Pancreas (tissue), 10 donors: ENCODE results near the gene C10orf95. TPM values are rescaled to one million over a fixed set of nuclear protein-coding genes. Genes with fewer than 3 reads are reported as not detected.

Experiments
- ATAC-seq, 4 donors: fragments of 200-7000 bp; cut with Tn5 transposase; one replicate each; pipeline versions ENCODE4 v1.8.0 to v1.9.1; 2020; ENCODE audit warnings: mild to moderate bottlenecking in 4 of 4, moderate library complexity in 4 of 4
- DNase-seq, 6 donors: peaks; one replicate each; pipeline ENCODE4 v3.0.0-alpha.2; 2020
- FAIRE-seq: peaks from 2 replicates; lab custom pipeline; 2012; peaks lifted over from hg19 to GRCh38; lab: Jason Lieb, UNC
- H3K27ac ChIP-seq, 4 donors: fragments of 200-600 bp; sonication (generic); 1 replicate in 3 of 4; 2 replicates in 1 of 4; pipeline versions ENCODE4 v1.5.0 to v1.8.0; 2020
- H3K27me3 ChIP-seq, 4 donors: fragments of 200-600 bp; one replicate each; pipeline ENCODE4 v1.8.0; 2021
- H3K36me3 ChIP-seq, 3 donors: fragments of 200-600 bp; sonication (generic) in 1 of 3; one replicate each; pipeline versions ENCODE4 v1.5.0 to v1.8.0; 2020 to 2021
- H3K4me1 ChIP-seq, 3 donors: fragments of 200-600 bp; one replicate each; pipeline ENCODE4 v1.8.0; 2021
- H3K4me3 ChIP-seq, 4 donors: fragments of 200-600 bp; sonication (generic) in 2 of 4; one replicate each; pipeline versions ENCODE4 v1.5.0 to v1.8.0; 2020 to 2021
- H3K9me3 ChIP-seq, 4 donors: fragments of 200-600 bp; one replicate each; pipeline ENCODE4 v1.8.0; 2021
- CTCF ChIP-seq, 4 donors: fragments of 200-600 bp; sonication (generic) in 3 of 4; IDR thresholded peaks; one replicate each; pipeline versions ENCODE4 v1.5.0 to v1.8.0; 2021; ENCODE audit warnings: antibody characterized with exemption in 4 of 4
- WGBS, 2 donors: extraction: QIAGEN DNeasy Blood & Tissue Kit; methylation state at CpG; one replicate each; pipeline ENCODE4 v1.1.7; 2013; 5-methylcytosine and 5-hydroxymethylcytosine counted together
- intact Hi-C, 3 donors: fragments of 100-400 bp; cut with DNase I; formaldehyde crosslinking; loops; one replicate each; pipeline versions ENCODE4 v1.11.1 to v1.14.2; 2022
- polyA plus RNA-seq, 2 donors: library from polyadenylated mRNA; stranded (reverse); fragments of 200-250 nt; gene quantifications; one replicate each; pipeline ENCODE4 v1.2.3, GENCODE V29; 2013
- total RNA-seq, 6 donors: library from RNA; stranded (reverse); fragmentation: NEBNext Ultra II Directional in 4 of 6; extraction: Animal tissue kit (Norgen Biotek cat#: 25700) in 4 of 6; gene quantifications; one replicate each; pipeline versions ENCODE4 v1.2.1 to v1.2.4, GENCODE V29; 2021 to 2023
- donor health status: healthy with polysubstance abuse.
- donor health status: DM: no; HTN: no; CAD: no; lungs with moderate emphysema.
- donor health status: DM: no; HTN: no; CAD: no.
- donor health status: control.
- donor health status: control.
- donor health status: Bipolar disorder and iron deficiency.
- donor health status: DM: yes; HTN: yes; CAD: no.
- donor health status: DM: no; HTN: no; CAD: no.
- donor health status: DM: no; HTN: no; CAD: no.
- donor health status: DM: yes; HTN: yes; CAD: no.

Gene C10orf95
- total and polyA plus RNA-seq, 8 donors = 0.37 to 1.2 (median 0.46) TPM

- FAIRE-seq = no peak
- H3K27ac ChIP-seq = no peak overlapping the region
- H3K9me3 ChIP-seq = no peaks in the 10 kb centered on the region
- H3K27me3 ChIP-seq = no peaks in the 10 kb centered on the region
- TF ChIP-seq CTCF (IDR thresholded peaks at IDR 0.05) = no peak
- peak; percentile 99 to 100 (median 100) for ATAC-seq
- no peaks in the 10 kb centered on the region for H3K4me1 ChIP-seq
- H3K4me3 ChIP-seq = peak overlapping the region; percentile 2 to 51 (median 32)
- H3K36me3 ChIP-seq = no peaks in the 10 kb centered on the region
- intact Hi-C loops = no loop called here
- peak; percentile 95 to 100 (median 98) for DNase-seq
- WGBS, 2 donors = 1% methylated on average over 54 of the region's 54 CpGs
Measured at GRCh38 chr10:102461187-102462054, 10.1 kb upstream of the C10orf95 start.

GRCh38 chr10:102460836-102461186 lies 9.5 kb upstream of the C10orf95 start:
- Histone ChIP-seq H3K9me3 (no peaks in the 10 kb centered on the region), H3K4me1 (no peaks in the 10 kb centered on the region), H3K36me3 (no peaks in the 10 kb centered on the region), H3K27ac (no peak overlapping the region), H3K27me3 (no peaks in the 10 kb centered on the region), H3K4me3 (peak overlapping the region in 3 of 4 donors; percentile 23 to 51 (median 41))
- DNase-seq = no peak
- no peak for FAIRE-seq
- peak; percentile 27 to 45 (median 42) for ATAC-seq
- intact Hi-C loops = no loop called here
- 12% methylated on average over 8 of the region's 8 CpGs for WGBS, 2 donors
- TF ChIP-seq CTCF (IDR thresholded peaks at IDR 0.05) = no peak

- Histone ChIP-seq H3K36me3 (no peaks in the 10 kb centered on the region), H3K27me3 (no peaks in the 10 kb centered on the region), H3K4me1 (no peaks in the 10 kb centered on the region), H3K27ac (no peak overlapping the region), H3K4me3 (no peak overlapping the region), H3K9me3 (no peaks in the 10 kb centered on the region)
- intact Hi-C loops = no loop called here
- no peak for TF ChIP-seq CTCF (IDR thresholded peaks at IDR 0.05)
- DNase-seq (no peak), ATAC-seq (no peak), FAIRE-seq (no peak)
- WGBS, 2 donors = 77 to 79% methylated on average over 4 of the region's 4 CpGs
Measured at GRCh38 chr10:102458656-102459055, 7.3 kb upstream of the C10orf95 start.

- no peaks in the 10 kb centered on the region for H3K27me3 ChIP-seq
- H3K4me3 ChIP-seq = no peak overlapping the region
- DNase-seq (no peak), ATAC-seq (no peak), FAIRE-seq (no peak)
- H3K27ac ChIP-seq = no peak overlapping the region
- no peak for TF ChIP-seq CTCF (IDR thresholded peaks at IDR 0.05)
- no peaks in the 10 kb centered on the region for H3K4me1 ChIP-seq
- H3K9me3 ChIP-seq = no peaks in the 10 kb centered on the region
- 74 to 85% methylated on average over 9 of the region's 9 CpGs for WGBS, 2 donors
- no peaks in the 10 kb centered on the region for H3K36me3 ChIP-seq
- intact Hi-C loops = no loop called here
Measured at GRCh38 chr10:102457591-102458150, 6.3 kb upstream of the C10orf95 start.
